ENCODE measurements around the gene MT1X.
A peak's percentile ranks its signal among the peaks of the same experiment; 100 is the strongest.
"Not testable (repeated sequence)": the region's sequence is repeated elsewhere in the genome, so short reads cannot be mapped to it uniquely, and the experiment has no call there.

MT1X gene

DNA sequence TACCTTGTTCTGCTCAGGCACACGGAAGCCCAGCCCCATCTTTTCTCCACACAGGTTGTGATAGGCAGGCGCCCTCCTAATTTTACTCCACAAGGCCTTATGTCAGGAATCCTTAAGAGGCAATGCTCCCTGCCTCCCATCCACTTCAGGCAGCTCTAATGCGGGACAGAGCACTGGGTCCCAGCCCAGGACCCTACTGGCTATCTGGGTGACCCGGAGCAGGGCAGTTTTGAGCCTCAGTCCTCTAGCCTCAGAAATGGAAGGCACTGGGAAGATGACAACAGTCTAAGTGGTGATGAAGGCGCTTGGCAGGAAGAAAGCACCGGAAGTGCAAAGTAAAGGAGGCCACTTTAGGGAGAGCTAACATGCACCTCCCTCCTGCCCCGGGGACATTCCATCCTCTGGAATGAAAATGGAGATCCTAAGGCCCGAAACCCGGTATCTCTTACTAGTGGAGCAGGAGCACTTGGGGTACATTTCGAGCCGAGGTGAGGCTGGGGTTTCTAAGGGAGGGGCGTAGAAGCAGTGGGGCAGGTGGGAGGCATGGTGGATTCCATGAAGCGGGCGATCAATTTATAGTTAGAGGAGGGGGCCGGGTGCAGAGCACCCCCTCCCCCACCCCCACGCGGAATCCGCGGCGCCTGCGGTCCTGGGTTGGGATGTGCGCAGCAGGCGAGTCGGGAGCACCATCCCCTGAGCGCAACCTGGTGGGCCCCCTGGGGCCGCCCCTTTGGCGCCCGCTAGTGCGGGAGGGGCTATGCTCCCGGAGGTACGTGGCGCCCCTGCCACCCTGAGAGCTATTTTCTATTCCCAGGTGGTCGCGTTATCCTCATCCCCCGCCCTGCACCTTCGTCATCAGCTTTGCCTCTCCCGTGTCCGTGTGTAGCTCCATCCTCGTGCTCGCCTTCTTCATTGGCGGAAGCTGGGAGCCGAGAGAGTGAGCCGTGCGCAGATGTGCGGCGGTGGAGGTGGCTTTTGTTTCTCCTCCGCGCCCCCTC is 19.6 kb upstream of the MT1X start:
- Histone ChIP-seq H2BK5ac (ENCODE audit: low read depth, low read length, poor library complexity, severe bottlenecking) (no peak overlapping the region), H3K4me3 (ENCODE audit: insufficient read depth in 1 of 2, low read depth in 1 of 2, low read length in 2 of 2) (peak overlapping the region in 1 of 2 experiments; percentile 27), H3K4me2 (ENCODE audit: low read length, poor library complexity, severe bottlenecking) (peak overlapping the region; percentile 19), H3K4me1 (ENCODE audit: control insufficient read depth, insufficient read depth, low read depth, low read length) (peaks cover 14% of the 10 kb centered on the region), H3K36me3 (ENCODE audit: control insufficient read depth in 1 of 2, insufficient read depth in 2 of 2, low read depth in 1 of 2, low read length in 2 of 2) (no peaks in the 10 kb centered on the region), H2BK12ac (ENCODE audit: low read length in 2 of 2) (no peak overlapping the region), H3K79me1 (replicated peaks; ENCODE audit: low read length, poor library complexity, severe bottlenecking) (no peaks in the 10 kb centered on the region), H3K23ac (ENCODE audit: low read length in 2 of 2) (no peak overlapping the region), H2AFZ (ENCODE audit: low read depth, low read length) (no peak overlapping the region), H4K91ac (ENCODE audit: low read length) (no peak overlapping the region), H3K18ac (ENCODE audit: low read depth in 1 of 2, low read length in 2 of 2) (no peak overlapping the region), H3K27me3 (ENCODE audit: control insufficient read depth in 1 of 2, insufficient read depth in 1 of 2, low read length in 2 of 2) (peaks cover 92 to 96% of the 10 kb centered on the region in 2 experiments), H2BK15ac (ENCODE audit: low read depth, poor library complexity, severe bottlenecking) (no peak overlapping the region), H2BK120ac (ENCODE audit: low read depth, low read length) (no peak overlapping the region), H3K27ac (ENCODE audit: low read length, poor library complexity, severe bottlenecking) (no peak overlapping the region), H3K9me3 (ENCODE audit: control insufficient read depth, low read length) (no peaks in the 10 kb centered on the region), H3K4ac (ENCODE audit: low read depth in 1 of 2, low read length in 2 of 2) (no peak overlapping the region), H2AK5ac (ENCODE audit: low read length, severe bottlenecking) (no peak overlapping the region), H4K8ac (ENCODE audit: low read length) (no peak overlapping the region), H3K14ac (ENCODE audit: low read length in 2 of 2) (no peak overlapping the region), H3K9ac (ENCODE audit: low read length) (no peak overlapping the region)
- no peak for DNase-seq
- 7% methylated on average over 42 of the region's 48 CpGs for WGBS

DNA sequence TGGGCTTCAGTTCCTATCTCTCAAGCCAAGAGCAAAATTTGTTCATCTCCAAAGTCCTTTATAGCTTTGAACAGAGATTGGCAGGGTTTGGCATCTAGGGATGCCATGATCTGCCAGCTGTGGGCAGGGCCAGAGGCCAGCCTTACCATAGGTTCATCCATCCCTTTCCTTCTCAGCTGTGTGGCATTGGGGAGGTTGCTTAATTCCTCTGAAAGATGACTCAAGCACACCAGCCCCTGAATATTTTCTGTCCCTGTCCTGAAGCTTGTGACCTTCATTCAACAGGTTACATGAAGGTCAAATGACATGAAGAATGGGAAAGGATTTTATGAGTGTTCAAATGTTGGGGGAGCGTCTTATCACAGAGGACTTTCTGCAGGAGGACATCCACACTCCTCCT is 17.8 kb upstream of the MT1X start:
- Histone ChIP-seq H2BK120ac (ENCODE audit: low read depth, low read length) (no peak overlapping the region), H2BK12ac (ENCODE audit: low read length in 2 of 2) (no peak overlapping the region), H3K14ac (ENCODE audit: low read length in 2 of 2) (no peak overlapping the region), H3K4me2 (ENCODE audit: low read length, poor library complexity, severe bottlenecking) (no peak overlapping the region), H3K4me3 (ENCODE audit: insufficient read depth in 1 of 2, low read depth in 1 of 2, low read length in 2 of 2) (no peak overlapping the region), H3K4me1 (ENCODE audit: control insufficient read depth, insufficient read depth, low read depth, low read length) (peaks cover 18% of the 10 kb centered on the region), H3K9me3 (ENCODE audit: control insufficient read depth, low read length) (no peaks in the 10 kb centered on the region), H2AK5ac (ENCODE audit: low read length, severe bottlenecking) (no peak overlapping the region), H4K91ac (ENCODE audit: low read length) (no peak overlapping the region), H3K36me3 (ENCODE audit: control insufficient read depth in 1 of 2, insufficient read depth in 2 of 2, low read depth in 1 of 2, low read length in 2 of 2) (no peaks in the 10 kb centered on the region), H3K79me1 (replicated peaks; ENCODE audit: low read length, poor library complexity, severe bottlenecking) (no peaks in the 10 kb centered on the region), H3K27ac (ENCODE audit: low read length, poor library complexity, severe bottlenecking) (no peak overlapping the region), H2AFZ (ENCODE audit: low read depth, low read length) (no peak overlapping the region), H3K18ac (ENCODE audit: low read depth in 1 of 2, low read length in 2 of 2) (no peak overlapping the region), H2BK5ac (ENCODE audit: low read depth, low read length, poor library complexity, severe bottlenecking) (no peak overlapping the region), H3K9ac (ENCODE audit: low read length) (no peak overlapping the region), H4K8ac (ENCODE audit: low read length) (no peak overlapping the region), H3K4ac (ENCODE audit: low read depth in 1 of 2, low read length in 2 of 2) (no peak overlapping the region), H2BK15ac (ENCODE audit: low read depth, poor library complexity, severe bottlenecking) (no peak overlapping the region), H3K27me3 (ENCODE audit: control insufficient read depth in 1 of 2, insufficient read depth in 1 of 2, low read length in 2 of 2) (peaks cover 92 to 96% of the 10 kb centered on the region in 2 experiments), H3K23ac (ENCODE audit: low read length in 2 of 2) (no peak overlapping the region)
- no peak for DNase-seq
- no CpG with 5 or more reads among the region's 1 CpG for WGBS

DNA sequence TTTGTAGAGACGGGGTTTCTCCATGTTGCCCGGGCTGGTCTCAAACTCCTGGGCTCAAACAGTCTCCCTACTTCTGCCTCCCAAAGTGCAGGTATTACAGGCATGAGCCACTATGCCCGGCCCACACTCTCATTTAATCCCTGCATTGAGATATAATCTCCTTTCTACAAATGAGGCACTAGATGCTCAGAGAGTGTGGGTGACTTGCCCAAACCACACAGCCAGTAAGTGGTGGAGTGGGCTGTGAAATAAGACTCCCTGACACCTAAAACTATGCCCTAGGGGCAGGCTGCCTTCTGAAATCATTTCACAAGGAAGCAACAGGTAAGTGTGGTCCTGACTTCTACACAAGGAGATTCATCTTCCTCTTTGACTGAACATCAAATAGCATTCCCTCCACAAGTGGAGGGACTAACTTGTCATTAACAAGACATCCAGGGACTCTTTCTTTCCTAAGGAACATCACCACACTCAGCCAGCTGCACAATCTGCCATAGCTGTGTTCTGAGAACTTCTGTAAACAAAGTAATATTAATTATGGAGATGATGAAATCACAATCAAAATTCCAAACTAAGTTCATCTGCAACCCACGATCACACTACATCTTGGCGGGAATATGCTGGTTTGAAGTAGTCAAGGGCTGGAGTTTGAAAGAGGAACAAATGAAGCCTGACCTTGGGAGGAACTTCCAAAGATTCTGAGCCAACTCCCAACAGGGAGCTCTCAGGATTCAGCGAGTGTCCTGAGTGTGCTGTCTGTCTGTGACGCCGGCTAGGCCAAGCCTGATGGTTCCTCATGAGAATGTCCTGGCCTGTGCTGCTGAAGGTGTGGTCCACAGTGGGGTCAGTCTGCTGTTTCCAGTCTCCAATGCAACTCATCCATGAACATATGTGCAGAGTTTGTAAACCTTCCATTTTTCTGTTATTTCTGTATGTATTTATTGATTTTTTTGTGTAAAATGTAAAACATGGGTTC is 16.7 kb upstream of the MT1X start:
- not testable (repeated sequence) for H3K9ac ChIP-seq (ENCODE audit: low read length); H2BK12ac ChIP-seq (ENCODE audit: low read length in 2 of 2); H3K27ac ChIP-seq (ENCODE audit: low read length, poor library complexity, severe bottlenecking); H4K91ac ChIP-seq (ENCODE audit: low read length); H3K4me2 ChIP-seq (ENCODE audit: low read length, poor library complexity, severe bottlenecking); H3K4me3 ChIP-seq (ENCODE audit: insufficient read depth in 1 of 2, low read depth in 1 of 2, low read length in 2 of 2); H2BK15ac ChIP-seq (ENCODE audit: low read depth, poor library complexity, severe bottlenecking); H3K18ac ChIP-seq (ENCODE audit: low read depth in 1 of 2, low read length in 2 of 2); H2BK5ac ChIP-seq (ENCODE audit: low read depth, low read length, poor library complexity, severe bottlenecking); H2BK120ac ChIP-seq (ENCODE audit: low read depth, low read length); DNase-seq; H3K9me3 ChIP-seq (ENCODE audit: control insufficient read depth, low read length); H3K36me3 ChIP-seq (ENCODE audit: control insufficient read depth in 1 of 2, insufficient read depth in 2 of 2, low read depth in 1 of 2, low read length in 2 of 2); H2AK5ac ChIP-seq (ENCODE audit: low read length, severe bottlenecking); H3K14ac ChIP-seq (ENCODE audit: low read length in 2 of 2); H3K4ac ChIP-seq (ENCODE audit: low read depth in 1 of 2, low read length in 2 of 2); H2AFZ ChIP-seq (ENCODE audit: low read depth, low read length); H4K8ac ChIP-seq (ENCODE audit: low read length); H3K23ac ChIP-seq (ENCODE audit: low read length in 2 of 2); H3K79me1 ChIP-seq (replicated peaks; ENCODE audit: low read length, poor library complexity, severe bottlenecking)
- H3K27me3 ChIP-seq (ENCODE audit: control insufficient read depth in 1 of 2, insufficient read depth in 1 of 2, low read length in 2 of 2), result peaks cover 92 to 96% of the 10 kb centered on the region in 2 experiments
- peaks cover 20% of the 10 kb centered on the region for H3K4me1 ChIP-seq (ENCODE audit: control insufficient read depth, insufficient read depth, low read depth, low read length)
- 66% methylated on average over 7 of the region's 8 CpGs for WGBS

Data from mesenchymal stem cell (in vitro differentiated cells and primary cell).